ENCODE data around the gene MINDY1.

GRCh38 chr1:150957666-150958065 lies 49.0 kb downstream of the MINDY1 start:
- TF ChIP-seq CTCF (IDR thresholded peaks at IDR 0.05), result no peak
- TF ChIP-seq ZFX (IDR thresholded peaks at IDR 0.05; ENCODE audit: borderline replicate concordance), result no peak
